HepG2 (cell line): ENCODE data around the gene ADORA2B. TPM values are rescaled to one million over a fixed set of nuclear protein-coding genes. Genes with fewer than 3 reads are reported as not detected.

Source experiments
- ATAC-seq: fragments of 200-7000 bp; cut with Tn5 transposase; 3 replicates; pipeline ENCODE4 v1.9.1; 2020; ENCODE audit warnings: mild to moderate bottlenecking, moderate library complexity
- BruUV-seq: library from RNA; stranded (reverse); fragments of 400-500 nt; replicated peaks from 2 replicates; lab custom pipeline; 2021; lab: Mats Ljungman, UMichigan
- CTCF ChIA-PET: fragments of 300-600 bp; formaldehyde crosslinking; extraction: SDS; loops from one replicate; lab custom pipeline; 2021; ENCODE audit warnings: low total read pairs, inconsistent platforms, low intra/inter-chr PET ratio; lab: Yijun Ruan, JAX
- POLR2A ChIA-PET: fragments of 350-600 bp; sonication (Branson Sonifier 250); formaldehyde crosslinking; loops from one replicate; lab custom pipeline; 2020; ENCODE audit warnings: antibody characterized with exemption, inconsistent platforms; lab: Yijun Ruan, JAX
- DNase-seq: peaks from one replicate; pipeline ENCODE4 v3.0.0-alpha.2; 2015; ENCODE audit warnings: low spot score
- FAIRE-seq: peaks from 3 replicates; lab custom pipeline; 2011; peaks lifted over from hg19 to GRCh38; lab: Jason Lieb, UNC
- H2AFZ ChIP-seq: one replicate; pipeline ENCODE4 v1.6.1; 2011; ENCODE audit warnings: low read length, inconsistent platforms
- H3K27ac ChIP-seq: fragments of 300-600 bp; 3 replicates; pipeline ENCODE4 v1.8.0; 2011; ENCODE audit warnings: mixed run types, mild to moderate bottlenecking, mixed read lengths, low read length, inconsistent platforms; ENCODE audit not compliant: insufficient read depth; ENCODE audit errors: extremely low read length
- H3K27me3 ChIP-seq, 2 experiments: fragments of 200-600 bp in 1 of 2; 2 replicates in 1 of 2; 3 replicates in 1 of 2; pipeline versions ENCODE4 v1.6.0 to v1.8.0; 2011; ENCODE audit warnings: low read length in 2 of 2, mild to moderate bottlenecking in 2 of 2, moderate library complexity in 2 of 2, inconsistent platforms in 1 of 2; ENCODE audit not compliant: insufficient read depth in 2 of 2, control insufficient read depth in 1 of 2
- H3K36me3 ChIP-seq, 2 experiments: fragments of 200-600 bp in 1 of 2; replicated peaks in 1 of 2; 2 replicates in 1 of 2; 3 replicates in 1 of 2; pipeline versions ENCODE4 v1.5.1 to v1.8.0; 2011; ENCODE audit warnings: low read length in 2 of 2, inconsistent platforms in 1 of 2; ENCODE audit not compliant: insufficient read depth in 2 of 2, control insufficient read depth in 1 of 2
- H3K4me1 ChIP-seq: 2 replicates; pipeline ENCODE4 v1.5.1; 2012; ENCODE audit warnings: low read length, inconsistent platforms; ENCODE audit not compliant: insufficient read depth
- H3K4me2 ChIP-seq: 2 replicates; pipeline ENCODE4 v1.6.0; 2011; ENCODE audit warnings: low read depth, low read length, inconsistent platforms
- H3K4me3 ChIP-seq, 3 experiments: fragments of 200-600 bp in 1 of 3; sonication (generic), shearing (Covaris generic) in 1 of 3; replicated peaks in 1 of 3; 2 replicates each; pipeline ENCODE4 v1.5.1; 2011 to 2016; ENCODE audit warnings: low read length in 3 of 3, inconsistent platforms in 2 of 3, low read depth in 2 of 3, mild to moderate bottlenecking in 2 of 3, control low read depth in 1 of 3, mixed read lengths in 1 of 3; ENCODE audit not compliant: insufficient read depth in 1 of 3
- H3K79me2 ChIP-seq: one replicate; pipeline ENCODE4 v1.6.1; 2011; ENCODE audit warnings: low read length, inconsistent platforms; ENCODE audit not compliant: insufficient read depth
- H3K9ac ChIP-seq: 2 replicates; pipeline ENCODE4 v1.6.0; 2011; ENCODE audit warnings: mild to moderate bottlenecking, low read depth, low read length, inconsistent platforms; ENCODE audit not compliant: insufficient read depth
- H3K9me3 ChIP-seq: 2 replicates; pipeline ENCODE4 v1.5.1; 2012; ENCODE audit warnings: mild to moderate bottlenecking, low read length
- H4K20me1 ChIP-seq: 2 replicates; pipeline ENCODE4 v1.6.0; 2011; ENCODE audit warnings: inconsistent platforms, mild to moderate bottlenecking, low read length, moderate library complexity; ENCODE audit not compliant: insufficient read depth
- CTCF ChIP-seq: sonication (generic); formaldehyde crosslinking; IDR thresholded peaks from 2 replicates; pipeline ENCODE4 v1.5.0; 2020; ENCODE audit warnings: mild to moderate bottlenecking, missing genetic modification reagents, moderate library complexity
- FOXP1 ChIP-seq, 2 experiments: fragments of 450-650 bp in 1 of 2; IDR thresholded peaks; 2 replicates each; pipeline ENCODE4 v1.6.1; 2017 to 2018; ENCODE audit warnings: antibody characterized with exemption in 1 of 2
- MATR3 ChIP-seq: sonication (generic); formaldehyde crosslinking; IDR thresholded peaks from 2 replicates; pipeline ENCODE4 v1.4.0; 2020; ENCODE audit warnings: missing genetic modification reagents
- SKIL ChIP-seq: sonication (generic); formaldehyde crosslinking; IDR thresholded peaks from 2 replicates; pipeline ENCODE4 v1.8.0; 2022; ENCODE audit warnings: missing genetic modification reagents, mild to moderate bottlenecking, moderate library complexity, borderline replicate concordance
- SP140L ChIP-seq: sonication (generic); formaldehyde crosslinking; IDR thresholded peaks from 2 replicates; pipeline ENCODE4 v1.4.0; 2020; ENCODE audit warnings: missing genetic modification reagents, borderline replicate concordance
- ZNF263 ChIP-seq: sonication (generic); formaldehyde crosslinking; IDR thresholded peaks from 2 replicates; pipeline ENCODE4 v1.4.0; 2020; ENCODE audit warnings: missing genetic modification reagents
- ZNF644 ChIP-seq: IDR thresholded peaks from 2 replicates; pipeline ENCODE4 v1.6.1; 2016; ENCODE audit warnings: low read depth
- ZNF646 ChIP-seq: sonication (generic); formaldehyde crosslinking; IDR thresholded peaks from 2 replicates; pipeline ENCODE4 v1.9.0; 2021; ENCODE audit warnings: mild to moderate bottlenecking, missing genetic modification reagents
- ZNF720 ChIP-seq: sonication (generic); formaldehyde crosslinking; IDR thresholded peaks from 2 replicates; pipeline ENCODE4 v1.4.0; 2020; ENCODE audit warnings: missing genetic modification reagents
- WGBS: methylation state at CpG from one replicate; pipeline ENCODE4 v1.1.6; 2017; ENCODE audit warnings: low lambda C conversion rate; 5-methylcytosine and 5-hydroxymethylcytosine counted together
- in situ Hi-C: cut with HindIII; loops from 2 replicates; pipeline ENCODE4 v1.10.0; 2017; ENCODE audit warnings: low pct_unique_long_range_greater_than_20kb; ENCODE audit not compliant: extremely low pct_ligation_motif_present
- intact Hi-C: fragments of 100-400 bp; cut with micrococcal nuclease; formaldehyde crosslinking; loops from one replicate; pipeline ENCODE4 v1.10.0; 2022; ENCODE audit not compliant: unreplicated experiment
- polyA plus RNA-seq, 8 experiments: library from polyadenylated mRNA; depleted of rRNA in 3 of 8; stranded (reverse) in 7 of 8; unstranded in 1 of 8; fragments of >200 nt; fragmentation: Illumina TruSeq in 4 of 8; extraction: Trizol in 4 of 8; gene quantifications; 2 replicates each; pipeline versions ENCODE4 v1.2.1 to v1.2.3, GENCODE V29; 2011 to 2016; ENCODE audit warnings: low read depth in 4 of 8, missing spikeins in 1 of 8, mixed read lengths in 1 of 8; ENCODE audit not compliant: insufficient read depth in 1 of 8
- total RNA-seq, 5 experiments: library from RNA; depleted of rRNA; stranded (reverse); fragments of >200 nt; fragmentation: Illumina TruSeq; extraction: Trizol; gene quantifications; 2 replicates each; pipeline ENCODE4 v1.2.3, GENCODE V29; 2016; ENCODE audit warnings: low read depth in 1 of 5

Gene ADORA2B
- total and polyA plus RNA-seq, 2 of the 13 experiments (the other 11 are each of a cell fraction or from before 2014, with no cell fraction given), result 10.4 to 20.0 TPM

GRCh38 chr17:15973834-15974233 lies 28.9 kb downstream of the ADORA2B start (continued):
- TF ChIP-seq SKIL (CRISPR knock-in tag), result no peak
- TF ChIP-seq MATR3 (CRISPR knock-in tag), result no peak
- TF ChIP-seq ZNF644 (CRISPR knock-in tag), result no peak
- TF ChIP-seq ZNF263 (CRISPR knock-in tag), result no peak
- TF ChIP-seq SP140L (CRISPR knock-in tag), result no peak

- peaks cover 7 to 21% of the 10 kb centered on the region in 2 experiments; a peak in 4 of 5 replicates for H3K36me3 ChIP-seq
- no peak overlapping the region for H3K27ac ChIP-seq
- H4K20me1 ChIP-seq, result no peaks in the 10 kb centered on the region
- no TSS peak for BruUV-seq
- no peak overlapping the region for H3K4me3 ChIP-seq
- H3K4me2 ChIP-seq, result no peak overlapping the region
- ChIA-PET CTCF (no interaction called here), POLR2A (no interaction called here)
- no peak for DNase-seq
- FAIRE-seq, result no peak
- H3K9ac ChIP-seq, result no peak overlapping the region
- H3K4me1 ChIP-seq, result no peaks in the 10 kb centered on the region
- in situ Hi-C loops (no loop called here), intact Hi-C loops (no loop called here)
- no peaks in the 10 kb centered on the region for H3K27me3 ChIP-seq
- H2AFZ ChIP-seq, result no peak overlapping the region
- no peaks in the 10 kb centered on the region for H3K9me3 ChIP-seq
- TF ChIP-seq FOXP1 (IDR thresholded peaks at IDR 0.05) (no peak), FOXP1 (CRISPR knock-in tag; IDR thresholded peaks at IDR 0.05) (no peak), CTCF (CRISPR knock-in tag) (peak; percentile 13; the same call in 1 of the 2 replicates), ZNF646 (CRISPR knock-in tag) (no peak), ZNF720 (CRISPR knock-in tag) (no peak)
- H3K79me2 ChIP-seq, result no peaks in the 10 kb centered on the region
- WGBS, result 100% methylated on average over 2 of the region's 2 CpGs
- ATAC-seq, result no peak
Measured at GRCh38 chr17:15977894-15978293, 33.0 kb downstream of the ADORA2B start.
